Activated naive CD4-positive, alpha-beta T cell treated with anti-CD3 and anti-CD28 coated beads for 36 hours (primary cell): ENCODE data around the gene AMIGO2. TPM values are rescaled to one million over a fixed set of nuclear protein-coding genes. Genes with fewer than 3 reads are reported as not detected.

Experiments
- CTCF ChIA-PET: fragments of 350-600 bp; sonication (Branson Sonifier 250); formaldehyde crosslinking; loops from one replicate; lab custom pipeline; 2021; ENCODE audit warnings: antibody characterized with exemption; lab: Charles Lee
- DNase-seq: peaks from one replicate; pipeline ENCODE4 v3.0.0-alpha.2; 2020
- H3K27ac Mint-ChIP-seq: one replicate; pipeline ENCODE4 v1.8.0; 2021; ENCODE audit warnings: mild to moderate bottlenecking, mixed read lengths
- H3K27me3 Mint-ChIP-seq: one replicate; pipeline ENCODE4 v1.8.0; 2021; ENCODE audit warnings: low read depth, mixed read lengths
- H3K36me3 Mint-ChIP-seq: one replicate; pipeline ENCODE4 v1.8.0; 2021; ENCODE audit warnings: low read depth, mixed read lengths
- H3K4me1 Mint-ChIP-seq: one replicate; pipeline ENCODE4 v1.8.0; 2021; ENCODE audit warnings: low read depth, mixed read lengths
- H3K4me3 Mint-ChIP-seq: one replicate; pipeline ENCODE4 v1.8.0; 2021; ENCODE audit warnings: mild to moderate bottlenecking, moderate library complexity, mixed read lengths
- H3K9me3 Mint-ChIP-seq: one replicate; pipeline ENCODE4 v1.8.0; 2021; ENCODE audit warnings: mixed read lengths
- intact Hi-C: fragments of 100-400 bp; cut with micrococcal nuclease; formaldehyde crosslinking; loops from one replicate; pipeline ENCODE4 v1.15.1; 2023
- total RNA-seq, 2 experiments: library from RNA; stranded (reverse); gene quantifications; one replicate each; pipeline ENCODE4 v1.2.3, GENCODE V29; 2021

AMIGO2 gene
- total RNA-seq, 2 experiments from 2014 or later: 19.2 to 19.6 TPM

- Mint-ChIP-seq H3K27ac (no peak overlapping the region), H3K9me3 (peaks cover 8% of the 10 kb centered on the region), H3K36me3 (no peaks in the 10 kb centered on the region), H3K4me3 (no peak overlapping the region), H3K4me1 (peaks cover 37% of the 10 kb centered on the region), H3K27me3 (no peaks in the 10 kb centered on the region)
- no peak for DNase-seq
- intact Hi-C loops: no loop called here
- CTCF ChIA-PET: interaction anchor here (0.7 to 1.1 kb wide), 4 partner anchors 26 to 286 kb away, joined by 3 to 4 read pairs (median 3); no protein-coding TSS in a partner anchor
Observed at GRCh38 chr12:47095446-47096236, 15.9 kb upstream of the AMIGO2 start.

DNA sequence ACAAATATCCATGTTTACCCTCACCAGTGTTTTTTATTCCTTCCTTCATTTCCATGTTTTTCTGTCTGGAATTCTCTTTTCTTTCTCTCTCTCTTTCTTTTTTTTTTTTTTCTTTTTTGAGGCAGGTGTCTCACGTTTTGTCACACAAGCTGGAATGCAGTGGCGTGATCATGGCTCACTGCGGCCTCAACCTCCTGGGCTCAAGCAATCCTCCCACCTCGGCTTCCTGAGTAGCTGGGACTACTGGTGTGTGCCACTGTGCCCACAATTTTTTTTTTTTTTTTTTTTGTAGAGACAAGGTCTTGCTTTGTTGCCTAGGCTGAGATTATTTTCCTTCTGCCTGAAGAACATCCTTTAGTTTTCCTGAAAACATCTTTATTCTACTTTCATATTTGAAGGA, 15.0 kb upstream of the AMIGO2 start:
- Mint-ChIP-seq H3K27me3 (no peaks in the 10 kb centered on the region), H3K36me3 (peaks cover 2% of the 10 kb centered on the region), H3K4me1 (peaks cover 37% of the 10 kb centered on the region), H3K4me3 (no peak overlapping the region), H3K27ac (no peak overlapping the region), H3K9me3 (peaks cover 10% of the 10 kb centered on the region)
- CTCF ChIA-PET: interaction anchor here (0.7 to 1.2 kb wide), 4 partner anchors 16 to 287 kb away, joined by 3 to 4 read pairs (median 4); no protein-coding TSS in a partner anchor
- no peak for DNase-seq
- intact Hi-C loops: no loop called here

GRCh38 chr12:47091009-47091408, 11.2 kb upstream of the AMIGO2 start:
- Mint-ChIP-seq H3K36me3 (peaks cover 5% of the 10 kb centered on the region), H3K4me1 (peaks cover 41% of the 10 kb centered on the region), H3K9me3 (peaks cover 12% of the 10 kb centered on the region), H3K27me3 (no peaks in the 10 kb centered on the region), H3K4me3 (no peak overlapping the region), H3K27ac (no peak overlapping the region)
- DNase-seq: no peak
- intact Hi-C loops: no loop called here
- CTCF ChIA-PET: no interaction called here

DNA sequence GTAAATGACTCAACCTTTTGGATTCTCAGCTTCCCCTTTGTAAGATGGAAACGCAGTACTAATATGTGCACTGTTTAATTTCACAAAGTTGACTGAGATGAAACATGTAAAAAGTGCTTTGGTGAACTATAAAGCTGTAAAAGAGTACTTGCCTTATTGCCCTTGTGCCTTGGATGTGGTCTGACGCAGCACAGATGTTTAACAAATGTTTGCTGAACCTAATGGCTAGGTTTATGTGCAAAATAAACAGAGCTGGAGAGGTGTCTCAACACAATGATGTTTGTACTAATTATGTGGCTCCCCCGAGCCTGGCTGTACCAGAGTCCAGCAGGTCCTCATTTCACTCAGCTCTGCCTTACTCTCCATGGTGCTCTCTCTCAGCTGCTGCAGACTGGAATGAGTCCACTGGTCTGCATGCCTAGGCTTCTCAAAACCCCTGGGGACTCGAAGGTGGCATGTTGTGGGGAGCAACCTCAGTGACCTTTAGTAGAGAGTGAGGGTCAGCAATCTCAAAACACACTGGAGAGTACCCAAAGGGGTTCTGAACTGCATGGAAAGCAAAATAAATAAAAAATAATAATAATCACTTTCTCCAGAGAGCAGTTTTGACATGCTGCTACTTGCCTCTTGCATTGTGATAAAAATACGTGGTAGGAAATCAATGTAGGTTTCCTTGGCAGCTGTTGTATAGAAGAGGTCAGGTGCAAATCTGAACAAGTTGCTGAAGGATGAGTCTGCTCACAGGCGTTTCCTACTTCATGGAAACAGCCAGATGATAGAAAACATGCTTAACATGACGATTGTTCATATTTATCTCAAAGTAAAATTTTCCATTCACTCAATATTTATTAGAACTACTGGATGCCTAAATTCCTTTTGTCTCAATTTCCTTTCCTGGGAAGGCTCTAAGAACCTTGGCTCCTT, 8.5 kb upstream of the AMIGO2 start:
- Mint-ChIP-seq H3K27me3 (no peaks in the 10 kb centered on the region), H3K9me3 (peaks cover 9% of the 10 kb centered on the region), H3K27ac (no peak overlapping the region), H3K4me3 (no peak overlapping the region), H3K4me1 (peaks cover 42% of the 10 kb centered on the region), H3K36me3 (peaks cover 5% of the 10 kb centered on the region)
- DNase-seq: no peak
- CTCF ChIA-PET: interaction anchor here (1.0 kb wide), 1 partner anchor 307 kb away, joined by 6 read pairs; no protein-coding TSS in a partner anchor
- intact Hi-C loops: no loop called here

- Mint-ChIP-seq H3K36me3 (peaks cover 5% of the 10 kb centered on the region), H3K9me3 (peaks cover 9% of the 10 kb centered on the region), H3K27me3 (no peaks in the 10 kb centered on the region), H3K4me3 (no peak overlapping the region), H3K27ac (no peak overlapping the region), H3K4me1 (peaks cover 48% of the 10 kb centered on the region)
- CTCF ChIA-PET: interaction anchor here (1.0 to 1.6 kb wide), 2 partner anchors 16 to 308 kb away, joined by 4 to 6 read pairs; no protein-coding TSS in a partner anchor
- no peak for DNase-seq
- intact Hi-C loops: no loop called here
Observed at GRCh38 chr12:47087088-47087688, 7.4 kb upstream of the AMIGO2 start.

DNA sequence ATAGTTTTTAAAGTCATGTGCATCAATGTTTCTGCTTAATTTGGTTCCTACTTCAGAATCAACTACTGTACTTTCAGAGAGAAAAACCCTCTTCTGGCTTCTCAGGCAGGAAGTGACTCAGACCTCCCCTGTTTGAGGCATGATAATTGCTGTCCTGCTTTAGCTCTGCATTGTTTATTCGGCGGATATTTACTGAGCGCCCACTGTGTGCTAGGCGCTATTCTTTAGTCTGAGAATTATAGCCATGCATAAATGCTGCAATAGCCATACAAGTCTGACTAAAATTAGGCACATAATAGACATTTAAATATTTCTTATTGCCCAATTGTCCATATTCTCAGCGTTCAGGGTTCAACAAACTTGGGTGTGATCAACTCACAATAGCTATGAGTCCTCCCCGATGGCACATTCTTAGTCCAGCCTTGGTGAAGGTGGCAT, 6.1 kb upstream of the AMIGO2 start:
- DNase-seq: peak; percentile 63
- peak overlapping the region; percentile 41 for H3K27ac Mint-ChIP-seq
- intact Hi-C loops: loop anchor here (1.0 to 2.0 kb wide), 2 partner anchors 105 to 311 kb away; no protein-coding TSS in a partner anchor
- no peak overlapping the region for H3K4me3 Mint-ChIP-seq
- H3K4me1 Mint-ChIP-seq: peaks cover 54% of the 10 kb centered on the region
- peaks cover 5% of the 10 kb centered on the region for H3K36me3 Mint-ChIP-seq
- H3K27me3 Mint-ChIP-seq: no peaks in the 10 kb centered on the region
- CTCF ChIA-PET: interaction anchor here (0.8 to 1.6 kb wide), 2 partner anchors 14 to 61 kb away, joined by 3 to 4 read pairs; no protein-coding TSS in a partner anchor
- peaks cover 4% of the 10 kb centered on the region for H3K9me3 Mint-ChIP-seq

- Mint-ChIP-seq H3K4me1 (peaks cover 54% of the 10 kb centered on the region), H3K36me3 (peaks cover 9% of the 10 kb centered on the region), H3K27me3 (no peaks in the 10 kb centered on the region), H3K27ac (peak overlapping the region; percentile 65), H3K4me3 (no peak overlapping the region), H3K9me3 (no peaks in the 10 kb centered on the region)
- DNase-seq: no peak
- intact Hi-C loops: loop anchor here (1.0 to 5.0 kb wide), 5 partner anchors 37 to 867 kb away; partner anchors contain the start of gene RPAP3
- CTCF ChIA-PET: no interaction called here
Observed at GRCh38 chr12:47084172-47084571, 4.4 kb upstream of the AMIGO2 start.

- Mint-ChIP-seq H3K9me3 (no peaks in the 10 kb centered on the region), H3K4me1 (peaks cover 60% of the 10 kb centered on the region), H3K27ac (peak overlapping the region; percentile 39), H3K4me3 (no peak overlapping the region), H3K27me3 (no peaks in the 10 kb centered on the region), H3K36me3 (peaks cover 18% of the 10 kb centered on the region)
- CTCF ChIA-PET: interaction anchor here (0.7 to 2.1 kb wide), 4 partner anchors 12 to 331 kb away, joined by 3 to 10 read pairs (median 4); no protein-coding TSS in a partner anchor
- DNase-seq: no peak
- intact Hi-C loops: loop anchor here (5.0 kb wide), 2 partner anchors 624 to 866 kb away; partner anchors contain the start of gene RPAP3
Observed at GRCh38 chr12:47082796-47083621, 3.2 kb upstream of the AMIGO2 start.

DNA sequence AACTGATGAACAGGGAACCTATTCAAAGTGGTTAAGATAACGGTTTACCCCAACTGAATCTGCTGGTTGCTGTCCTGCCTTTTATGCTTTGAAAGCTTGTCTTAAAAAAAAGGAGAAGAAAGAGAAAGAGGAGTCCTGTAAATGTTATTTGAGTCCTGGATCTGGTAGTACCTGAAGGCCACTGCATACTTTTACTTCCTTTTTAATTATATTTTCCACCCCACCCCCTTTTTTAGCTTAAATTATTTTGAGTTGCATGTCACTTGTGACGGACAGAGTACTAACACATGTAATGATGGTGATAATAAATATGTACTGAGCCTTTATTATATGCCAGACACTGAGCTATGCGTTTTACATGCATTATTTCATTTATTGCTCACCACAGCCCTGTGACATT, 2.5 kb upstream of the AMIGO2 start:
- Mint-ChIP-seq H3K4me1 (peaks cover 68% of the 10 kb centered on the region), H3K36me3 (peaks cover 25% of the 10 kb centered on the region), H3K27me3 (no peaks in the 10 kb centered on the region), H3K27ac (peak overlapping the region; percentile 19), H3K9me3 (no peaks in the 10 kb centered on the region), H3K4me3 (peak overlapping the region; percentile 8)
- no peak for DNase-seq
- intact Hi-C loops: loop anchor here (5.0 kb wide), 2 partner anchors 625 to 865 kb away; partner anchors contain the start of gene RPAP3
- CTCF ChIA-PET: interaction anchor here (0.6 to 2.1 kb wide), 5 partner anchors 11 to 332 kb away, joined by 3 to 10 read pairs (median 4); no protein-coding TSS in a partner anchor

GRCh38 chr12:47080725-47081502, 1.2 kb upstream of the AMIGO2 start:
- DNase-seq: peak; percentile 79
- Mint-ChIP-seq H3K4me1 (peaks cover 71% of the 10 kb centered on the region), H3K36me3 (peaks cover 28% of the 10 kb centered on the region), H3K27ac (peak overlapping the region; percentile 94), H3K27me3 (no peaks in the 10 kb centered on the region), H3K9me3 (no peaks in the 10 kb centered on the region), H3K4me3 (peak overlapping the region; percentile 94)
- intact Hi-C loops: loop anchor here (1.0 to 5.0 kb wide), 4 partner anchors 275 to 864 kb away; partner anchors contain the start of gene RPAP3
- CTCF ChIA-PET: interaction anchor here (0.9 to 3.4 kb wide), 8 partner anchors 10 to 557 kb away, joined by 3 to 15 read pairs (median 6); no protein-coding TSS in a partner anchor
